HepG2 (cell line): Measurements from ENCODE around the gene GLB1L. TPM values are rescaled to one million over a fixed set of nuclear protein-coding genes. Genes with fewer than 3 reads are reported as not detected.

Source experiments
- CBX2 ChIP-seq, 2 experiments: fragments of 200-600 bp in 1 of 2; sonication (generic); formaldehyde crosslinking in 1 of 2; IDR thresholded peaks; 2 replicates each; pipeline versions ENCODE4 v1.7.0 to v1.8.1; 2018 to 2022; ENCODE audit warnings: low read depth in 2 of 2, low read length in 1 of 2, mild to moderate bottlenecking in 1 of 2, missing genetic modification reagents in 1 of 2
- IRF1 ChIP-seq: sonication (generic); formaldehyde crosslinking; IDR thresholded peaks from 2 replicates; pipeline ENCODE4 v1.4.0; 2020; ENCODE audit warnings: low read depth, mild to moderate bottlenecking, missing genetic modification reagents
- POLR2G ChIP-seq: fragments of 200-400 bp; formaldehyde crosslinking; IDR thresholded peaks from 2 replicates; pipeline ENCODE4 v1.6.1; 2018; ENCODE audit warnings: mild to moderate bottlenecking, low read depth, low read length, moderate library complexity
- SP2 ChIP-seq: sonication (generic); formaldehyde crosslinking; IDR thresholded peaks from 2 replicates; pipeline ENCODE4 v1.5.1; 2020; ENCODE audit warnings: mild to moderate bottlenecking, missing genetic modification reagents
- SSRP1 ChIP-seq: IDR thresholded peaks from 2 replicates; pipeline ENCODE4 v1.6.1; 2016; ENCODE audit warnings: control low read depth
- TBX3 ChIP-seq: fragments of 450-650 bp; IDR thresholded peaks from 2 replicates; pipeline ENCODE4 v1.6.1; 2017; ENCODE audit warnings: antibody characterized with exemption, mild to moderate bottlenecking, inconsistent platforms, borderline replicate concordance
- YEATS2 ChIP-seq: sonication (generic); formaldehyde crosslinking; IDR thresholded peaks from 2 replicates; pipeline ENCODE4 v1.4.0; 2020; ENCODE audit warnings: missing genetic modification reagents, borderline replicate concordance
- ZFP62 ChIP-seq: sonication (generic); formaldehyde crosslinking; IDR thresholded peaks from 2 replicates; pipeline ENCODE4 v1.4.0; 2020; ENCODE audit warnings: missing genetic modification reagents
- ZNF142 ChIP-seq: sonication (generic); formaldehyde crosslinking; IDR thresholded peaks from 2 replicates; pipeline ENCODE4 v1.4.0; 2020; ENCODE audit warnings: missing genetic modification reagents
- ZNF143 ChIP-seq: sonication (generic); formaldehyde crosslinking; IDR thresholded peaks from 2 replicates; pipeline ENCODE4 v1.4.0; 2020; ENCODE audit warnings: missing genetic modification reagents
- ZNF83 ChIP-seq: sonication (generic); formaldehyde crosslinking; IDR thresholded peaks from 2 replicates; pipeline ENCODE4 v1.4.0; 2020; ENCODE audit warnings: missing genetic modification reagents, mild to moderate bottlenecking, borderline replicate concordance
- polyA plus RNA-seq, 8 experiments: library from polyadenylated mRNA; depleted of rRNA in 3 of 8; stranded (reverse) in 7 of 8; unstranded in 1 of 8; fragments of >200 nt; fragmentation: Illumina TruSeq in 4 of 8; extraction: Trizol in 4 of 8; gene quantifications; 2 replicates each; pipeline versions ENCODE4 v1.2.1 to v1.2.3, GENCODE V29; 2011 to 2016; ENCODE audit warnings: low read depth in 4 of 8, missing spikeins in 1 of 8, mixed read lengths in 1 of 8; ENCODE audit not compliant: insufficient read depth in 1 of 8
- total RNA-seq, 5 experiments: library from RNA; depleted of rRNA; stranded (reverse); fragments of >200 nt; fragmentation: Illumina TruSeq; extraction: Trizol; gene quantifications; 2 replicates each; pipeline ENCODE4 v1.2.3, GENCODE V29; 2016; ENCODE audit warnings: low read depth in 1 of 5

The GLB1L gene
- total and polyA plus RNA-seq, 2 of the 13 experiments (the other 11 are each of a cell fraction or from before 2014, with no cell fraction given), result 6.8 to 7.3 TPM

DNA sequence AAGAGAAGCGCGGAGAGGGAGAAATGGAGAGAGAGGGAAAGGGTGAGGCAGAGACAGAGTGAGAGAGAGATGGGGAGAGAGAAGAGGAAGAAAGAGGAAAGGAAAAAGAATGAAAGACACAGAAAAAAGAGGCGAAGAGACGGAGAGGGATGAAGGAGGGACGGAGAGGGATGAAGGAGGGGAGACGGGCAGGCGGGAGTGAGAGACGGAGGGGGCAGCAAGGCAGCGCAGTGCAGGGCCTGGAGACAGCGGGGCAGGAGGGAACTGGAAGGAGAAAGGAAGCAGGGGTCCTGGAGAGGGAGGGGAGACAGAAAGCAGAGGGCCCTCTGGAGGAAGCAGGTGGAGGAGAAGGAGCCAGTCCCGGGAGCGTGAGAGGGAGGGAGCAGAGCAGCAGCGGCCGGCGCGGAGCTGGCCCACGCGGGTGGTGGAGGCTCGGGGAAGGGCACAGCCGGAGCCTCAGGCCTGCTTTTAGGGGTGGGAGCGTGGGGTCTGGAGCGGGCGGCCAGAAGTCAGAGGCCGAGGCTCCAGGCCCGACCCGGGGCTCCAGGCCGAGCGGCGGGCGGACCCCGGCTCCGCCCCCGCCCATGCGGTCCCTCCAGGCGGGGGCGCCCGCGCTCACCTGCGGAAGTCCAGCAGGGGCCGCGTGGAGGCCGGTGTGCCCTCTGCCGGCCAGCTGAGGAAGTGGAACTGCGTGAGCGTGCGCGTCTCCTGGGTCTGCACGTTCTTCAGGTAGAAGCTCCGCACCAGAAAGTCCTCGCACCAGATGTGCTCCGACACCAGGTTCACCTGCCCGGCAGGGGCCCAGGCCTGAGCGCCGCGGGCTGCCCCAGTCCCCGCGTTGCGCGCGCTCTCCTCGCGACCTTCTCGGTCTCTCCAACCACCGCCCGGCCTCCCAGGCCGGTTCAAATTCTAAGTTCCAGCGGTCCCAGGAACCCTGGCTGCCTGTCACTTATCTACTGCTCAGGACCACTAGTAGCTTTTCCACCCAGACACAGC is 49.4 kb upstream of the GLB1L start (continued):
- TF ChIP-seq POLR2G (peak; percentile 81), TBX3 (no peak), ZNF83 (no peak), SP2 (no peak), SSRP1 (CRISPR knock-in tag) (0 out of 2 replicates have a peak, but pooled peaks have one; percentile 59), IRF1 (CRISPR knock-in tag) (0 out of 2 replicates have a peak, but pooled peaks have one; percentile 60), CBX2 (IDR thresholded peaks at IDR 0.05; ENCODE audit: low read depth, low read length) (no peak), CBX2 (CRISPR knock-in tag; IDR thresholded peaks at IDR 0.05; ENCODE audit: low read depth) (peak; percentile 66), ZFP62 (0 out of 2 replicates have a peak, but pooled peaks have one; percentile 52), ZNF142 (peak; percentile 80; the same call in 1 of the 2 replicates), ZNF143 (0 out of 2 replicates have a peak, but pooled peaks have one; percentile 35), YEATS2 (peak; percentile 81)
